GM21381 (cell line): ENCODE results near the gene BCAR1.
"Not testable (repeated sequence)": the region's sequence is repeated elsewhere in the genome, so short reads cannot be mapped to it uniquely, and the experiment has no call there.

Experiments
- ATAC-seq: cut with Tn5 transposase; IDR thresholded peaks from one replicate; pipeline ENCODE4 v1.9.1; 2021; ENCODE audit warnings: mild to moderate bottlenecking, moderate library complexity; ENCODE audit not compliant: unreplicated experiment

The BCAR1 gene

DNA sequence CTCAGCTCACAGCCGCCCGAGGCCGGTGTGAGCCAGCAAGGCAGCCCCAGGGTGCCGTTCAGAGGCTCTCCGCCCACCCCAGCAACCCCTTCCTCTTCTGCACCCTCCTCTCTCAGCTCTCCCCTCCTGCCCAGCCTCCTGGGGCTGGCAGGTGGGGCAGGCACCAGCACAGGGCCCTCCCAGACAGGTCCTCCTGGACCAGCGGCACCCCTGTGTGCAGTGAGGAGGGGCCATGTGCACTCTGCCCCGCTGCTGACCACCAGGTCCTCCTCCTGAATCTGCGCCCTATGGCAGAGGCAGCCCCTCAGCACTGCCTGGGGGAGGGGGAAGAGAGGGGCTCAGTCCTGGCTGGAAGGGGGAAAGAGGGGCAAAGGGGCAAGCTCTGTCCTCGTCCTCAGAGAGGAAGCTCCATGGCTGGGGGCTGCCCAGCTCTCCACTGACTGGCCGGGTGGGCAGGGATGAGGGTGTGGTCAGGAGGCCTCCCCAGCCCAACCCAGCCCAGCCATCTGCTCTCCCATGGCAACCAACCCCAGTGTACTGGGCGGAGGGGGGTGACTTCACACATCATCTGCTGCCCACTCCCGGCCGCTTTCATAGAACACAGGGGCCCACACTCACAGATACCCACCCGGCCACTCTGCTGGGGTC, 5.4 kb upstream of the BCAR1 start:
- no peak for ATAC-seq

DNA sequence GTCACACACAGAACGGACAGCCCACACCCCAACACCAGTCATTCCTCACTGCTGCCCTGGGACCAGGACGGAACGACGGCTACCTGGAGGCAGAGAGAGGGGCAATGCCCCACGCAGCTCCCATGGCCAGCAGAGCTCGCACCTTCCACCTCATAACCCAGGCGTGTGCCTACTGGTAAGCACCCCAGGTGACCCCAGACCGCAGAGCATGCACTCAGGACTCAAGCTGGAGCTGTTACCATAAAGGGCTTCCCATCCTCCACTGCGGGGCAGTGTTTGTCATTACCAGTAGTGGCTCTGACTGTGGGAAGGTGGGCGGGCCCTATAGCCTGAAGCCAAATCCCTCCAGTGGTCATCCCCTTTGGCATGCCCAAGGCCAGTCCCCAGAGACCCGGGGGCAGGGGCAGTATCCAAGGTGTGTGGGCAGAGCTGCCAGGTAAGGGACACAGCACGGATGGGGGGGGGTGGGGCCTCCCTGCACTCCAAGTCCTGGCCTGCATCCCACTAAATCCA, 4.7 kb upstream of the BCAR1 start:
- ATAC-seq: no peak

DNA sequence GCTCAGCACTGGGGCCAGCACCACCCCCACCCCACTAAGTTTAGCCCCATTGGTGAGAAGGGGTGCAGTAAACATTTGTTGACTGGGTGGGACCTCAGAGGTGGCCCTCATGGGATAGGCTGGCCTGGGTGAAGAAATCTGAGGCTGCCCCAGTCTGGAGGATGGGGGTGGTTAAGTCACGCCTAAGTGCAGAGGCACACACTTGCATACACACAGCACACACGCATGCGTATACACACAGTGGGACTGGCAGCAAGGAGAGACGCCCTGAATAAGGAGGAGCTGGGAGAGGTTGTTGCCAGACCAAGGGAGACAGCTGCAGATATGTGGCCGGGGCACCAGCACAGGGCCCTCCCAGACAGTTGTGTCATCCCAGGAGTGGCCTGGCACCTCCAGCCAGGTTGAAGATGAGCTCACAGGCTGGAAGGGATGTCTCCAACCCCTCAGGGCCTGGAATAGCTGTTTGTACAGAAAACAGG, 3.0 kb upstream of the BCAR1 start:
- no peak for ATAC-seq

GRCh38 chr16:75252946-75253911, 1.8 kb upstream of the BCAR1 start:
- ATAC-seq: no peak

DNA sequence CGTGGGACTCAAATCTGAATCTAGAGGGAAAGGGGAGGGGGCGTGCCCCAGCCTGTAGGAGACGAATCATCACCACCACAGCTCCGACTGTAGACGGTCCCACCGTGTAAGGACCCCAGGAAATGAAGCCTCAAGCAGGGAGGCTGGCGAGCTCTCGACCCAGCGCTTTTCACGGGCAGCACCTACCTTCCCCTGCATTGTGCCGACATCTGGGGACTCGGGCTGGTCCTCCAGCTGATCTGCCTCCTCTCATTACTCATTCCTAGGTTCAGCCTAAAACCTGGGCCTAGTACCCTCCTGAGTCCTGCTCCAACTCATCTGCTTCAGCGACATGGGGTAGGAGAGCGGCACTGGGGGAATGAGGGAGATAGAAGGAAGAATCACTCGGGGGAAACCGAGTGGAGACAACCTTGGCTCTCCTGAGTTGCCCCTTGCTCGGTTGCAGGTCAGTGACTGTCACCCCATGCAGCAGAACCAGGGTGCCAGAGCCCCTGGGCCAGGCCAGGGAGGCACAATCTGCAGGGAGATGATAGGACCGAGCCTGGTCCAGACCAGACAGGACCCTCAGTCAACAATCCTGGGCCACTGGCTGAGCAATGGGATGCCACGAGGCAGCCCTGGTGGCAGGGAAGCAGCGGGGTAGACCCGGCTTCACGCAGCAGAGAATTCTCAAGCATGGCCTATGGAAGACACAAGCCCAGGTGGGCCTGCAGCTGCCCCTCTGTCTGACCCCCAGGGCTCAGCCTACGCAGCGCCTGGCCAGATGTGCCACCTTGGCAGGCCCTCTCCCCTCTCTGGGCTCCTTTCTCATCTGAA, 833 bp upstream of the BCAR1 start:
- no peak for ATAC-seq

GRCh38 chr16:75250809-75251279, 580 bp downstream of the BCAR1 start:
- peak; percentile 38 for ATAC-seq

DNA sequence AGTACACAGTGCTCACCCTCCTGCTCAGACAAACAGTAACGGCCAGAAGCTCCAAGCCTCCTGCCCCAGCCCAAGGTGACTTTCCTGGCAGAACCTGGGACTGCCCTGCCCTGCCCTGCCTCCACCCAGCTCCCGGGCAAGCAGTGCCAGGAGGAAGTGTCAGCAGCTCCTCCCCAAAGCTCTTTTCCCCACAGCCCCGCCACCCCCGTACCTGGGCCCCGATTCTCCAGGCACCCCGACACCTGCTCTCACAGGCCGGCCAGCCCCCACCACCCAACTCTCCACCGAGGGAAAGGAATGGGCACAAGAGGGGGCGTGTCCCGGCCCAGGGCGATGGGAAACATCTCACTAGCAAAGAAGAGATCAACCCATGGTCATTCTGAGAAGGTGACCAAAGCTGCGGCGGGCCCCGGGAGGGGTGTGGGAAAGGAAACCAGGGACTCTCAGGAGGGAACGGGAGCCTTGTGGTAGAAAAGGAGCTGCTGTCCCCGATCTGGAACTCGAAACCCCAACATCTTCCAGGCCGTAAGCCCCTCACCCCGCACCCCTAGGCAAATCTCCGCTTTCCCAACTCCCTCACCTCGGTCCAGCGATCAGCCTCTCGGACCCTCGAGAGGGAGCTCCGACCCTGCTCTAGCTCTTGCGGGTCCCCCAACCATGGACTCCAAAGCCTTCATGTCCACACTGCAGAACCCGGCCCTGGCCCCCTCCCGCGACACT, 1.2 kb downstream of the BCAR1 start:
- ATAC-seq: no peak

DNA sequence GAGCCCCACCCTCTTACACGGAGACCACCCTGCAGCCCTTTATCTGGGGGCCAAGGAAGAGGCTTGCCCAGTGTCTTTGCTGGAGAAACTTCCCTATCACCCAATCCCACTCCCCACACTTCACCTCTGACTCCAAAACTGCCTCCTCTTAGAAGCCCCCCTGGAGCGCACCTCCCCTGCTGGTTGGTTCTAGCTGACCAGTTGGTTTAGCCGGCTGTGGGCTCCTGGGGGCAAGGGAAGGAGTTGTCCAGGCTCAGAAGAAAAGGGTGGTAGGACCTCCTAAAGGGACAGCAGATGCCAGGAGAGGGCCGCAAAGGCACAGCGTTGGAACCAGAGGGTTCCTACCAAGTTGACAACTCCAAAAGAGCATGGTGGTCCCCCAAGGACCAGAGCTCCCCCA, 2.0 kb downstream of the BCAR1 start:
- ATAC-seq: no peak

DNA sequence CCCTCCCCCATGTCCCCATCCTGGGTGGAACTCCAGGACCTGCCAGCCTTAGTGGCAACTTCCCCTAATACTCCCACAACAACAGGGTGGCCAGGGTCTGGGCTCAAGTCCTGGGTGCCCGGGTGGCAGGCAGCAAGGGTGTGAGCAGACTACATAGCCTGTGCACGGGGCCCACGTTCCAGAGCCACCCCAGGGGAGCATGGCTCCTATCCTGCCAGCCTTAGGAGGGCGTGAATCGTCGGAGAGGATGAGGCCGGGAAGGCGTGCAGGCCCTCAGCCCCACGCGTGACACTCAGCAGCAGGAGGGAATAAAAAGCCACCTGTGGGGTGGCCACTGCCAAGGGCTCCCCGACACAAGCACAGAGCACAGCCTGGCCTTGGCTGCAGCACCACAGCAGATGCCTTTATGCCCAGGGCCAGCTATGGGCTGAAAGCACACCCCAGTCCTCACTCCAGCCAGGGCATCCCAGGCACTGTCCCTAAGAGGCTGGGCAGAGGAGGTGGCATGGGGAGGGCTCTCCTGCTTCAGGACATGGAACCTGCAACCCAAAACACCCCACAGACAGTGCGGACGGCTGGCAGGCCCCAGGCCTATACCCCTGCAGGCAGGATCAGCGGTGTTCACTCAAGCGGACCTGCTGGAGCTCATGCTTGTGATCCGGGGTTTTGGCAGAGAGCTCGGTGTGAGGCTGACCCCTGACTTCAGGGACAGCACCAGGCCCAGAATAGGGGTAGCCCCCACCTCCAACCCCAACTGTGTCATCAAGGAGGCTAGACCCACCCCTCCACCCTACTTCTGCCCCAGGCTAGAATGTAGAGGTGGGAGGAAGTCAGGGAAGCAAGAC, 2.7 kb downstream of the BCAR1 start:
- no peak for ATAC-seq

DNA sequence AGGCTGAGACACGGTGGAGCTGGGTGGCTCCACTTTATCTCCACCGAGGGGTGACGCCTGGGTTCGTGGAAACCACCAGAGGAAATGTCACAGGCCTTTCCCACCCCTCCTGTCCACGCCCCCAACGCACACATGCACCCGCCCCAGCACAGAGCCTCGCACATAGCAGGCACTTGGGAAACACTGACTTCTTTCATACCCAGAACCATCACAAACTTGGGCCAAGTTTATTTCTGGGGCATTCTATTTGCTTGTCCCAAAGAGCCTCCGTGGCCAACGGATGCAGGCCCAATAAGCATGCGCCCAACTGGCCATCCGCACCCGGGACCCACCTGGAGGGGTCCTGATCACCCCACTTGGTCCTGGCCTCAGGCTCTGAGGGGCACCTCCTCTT, 3.3 kb downstream of the BCAR1 start:
- ATAC-seq: no peak

DNA sequence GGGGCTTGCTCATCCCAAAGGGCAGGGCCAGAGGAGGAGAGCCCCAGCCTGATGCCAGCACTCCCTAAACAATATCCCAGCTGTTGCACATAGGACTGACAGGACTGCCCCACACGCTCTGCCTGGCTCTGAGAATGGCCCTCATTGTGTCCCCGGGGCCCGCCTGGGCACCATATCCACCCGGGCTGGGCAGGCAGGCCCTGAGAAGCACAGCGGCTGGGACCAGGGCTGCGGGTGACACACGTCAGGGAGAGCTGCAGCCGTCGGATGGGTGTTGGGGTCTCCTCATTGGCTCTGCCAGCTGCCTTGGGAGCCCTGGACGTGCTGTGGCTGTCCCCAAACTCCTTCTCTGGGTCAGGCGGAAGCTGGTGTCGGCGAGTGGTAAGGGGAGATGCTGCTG, 4.2 kb downstream of the BCAR1 start:
- ATAC-seq: no peak

- no peak for ATAC-seq
Measured at GRCh38 chr16:75246504-75247205, 4.8 kb downstream of the BCAR1 start.

DNA sequence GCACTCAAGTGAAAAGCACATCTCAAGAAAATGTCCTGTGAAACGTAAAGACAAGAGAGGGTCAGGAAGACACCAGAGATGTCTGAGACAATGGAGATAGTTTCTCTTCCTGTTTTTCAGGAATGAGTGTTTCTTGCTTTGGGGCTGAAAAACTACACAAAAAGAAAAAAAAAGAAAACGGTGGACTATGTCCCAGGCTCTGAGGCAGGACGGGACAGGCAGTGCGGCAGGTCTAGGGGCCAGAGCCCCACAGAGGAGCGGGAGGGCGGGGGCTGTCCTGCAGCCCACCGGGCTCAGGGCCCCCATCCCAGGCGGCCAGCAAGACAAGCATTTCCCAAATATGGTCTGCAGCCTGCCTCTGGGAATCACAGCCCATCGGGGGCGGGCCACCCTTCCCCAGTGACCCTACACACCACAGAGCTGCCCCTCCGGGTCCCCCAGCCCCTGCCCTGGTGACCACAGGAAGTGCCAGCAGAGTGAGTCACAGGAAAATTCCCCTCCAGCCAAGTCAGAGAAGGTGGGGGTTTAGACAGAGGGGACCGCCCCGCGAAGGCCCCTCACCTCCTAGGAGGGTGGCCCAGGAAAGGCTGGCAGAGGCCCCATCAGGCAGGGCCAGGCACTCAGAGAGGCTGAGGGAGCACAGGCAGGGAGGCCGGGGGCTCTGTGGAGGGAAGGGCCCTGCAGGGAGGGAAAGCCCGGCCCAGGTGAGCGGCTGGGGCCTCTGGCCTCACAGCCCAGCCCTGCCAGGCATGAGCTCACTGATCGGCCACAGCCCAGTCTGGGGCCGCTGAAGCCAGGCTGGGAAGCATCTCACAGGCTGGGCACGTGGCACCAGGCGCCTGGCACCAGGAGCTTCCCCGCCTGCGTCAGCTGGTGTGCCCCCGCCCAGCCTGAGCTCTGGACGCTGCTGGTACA, 6.3 kb downstream of the BCAR1 start:
- no peak for ATAC-seq

GRCh38 chr16:75244225-75244809, 7.1 kb downstream of the BCAR1 start:
- ATAC-seq: no peak

- ATAC-seq: no peak
Measured at GRCh38 chr16:75243667-75244224, 7.7 kb downstream of the BCAR1 start.

DNA sequence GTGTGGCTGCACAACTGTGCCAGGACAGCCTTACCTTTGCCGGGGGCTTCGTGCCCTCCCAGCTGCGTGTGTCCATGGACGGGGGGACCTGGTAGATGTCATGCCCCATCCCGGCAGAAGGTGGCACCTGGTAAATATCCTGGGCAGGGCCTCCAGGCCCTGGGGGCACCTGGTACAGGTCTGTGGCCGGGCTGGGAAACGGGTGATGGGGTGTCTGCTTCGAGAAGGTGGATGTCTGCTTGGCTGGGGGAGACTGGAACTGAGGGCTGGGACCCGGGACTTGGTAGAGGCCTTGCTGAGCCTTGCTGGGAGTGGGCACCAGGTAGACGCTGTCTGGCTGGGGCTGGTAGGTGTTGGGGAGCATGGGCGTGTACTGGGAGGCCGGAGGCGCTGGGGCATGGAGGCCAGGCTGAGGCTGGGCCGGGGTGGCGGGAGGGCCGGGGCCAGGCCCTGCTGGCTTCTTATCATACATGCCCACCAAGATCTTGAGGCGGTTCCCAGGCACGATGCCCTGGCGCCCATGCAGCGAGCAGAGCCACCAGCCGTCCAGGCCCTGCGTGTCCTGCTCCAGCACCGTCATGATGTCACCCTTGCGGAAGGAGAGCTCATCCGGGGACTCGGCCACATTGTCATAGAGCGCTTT, 8.9 kb downstream of the BCAR1 start:
- ATAC-seq: not testable (repeated sequence)

- no peak for ATAC-seq
Measured at GRCh38 chr16:75241955-75242354, 9.5 kb downstream of the BCAR1 start.
